LHCN-M2 (cell line): ENCODE data around the gene PPP1R1B. TPM values are rescaled to one million over a fixed set of nuclear protein-coding genes. Genes with fewer than 3 reads are reported as not detected.

Experiments
- DNase-seq: peaks from one replicate; pipeline ENCODE4 v3.0.0-alpha.2; 2012; ENCODE audit warnings: low read depth
- total RNA-seq: library from RNA; depleted of rRNA; stranded (reverse); fragments of >200 nt; gene quantifications from 2 replicates; pipeline ENCODE4 v1.2.3, GENCODE V29; 2014

Gene PPP1R1B
- total RNA-seq, 1 experiment from 2014 or later, result not detected

- no peak for DNase-seq
These were observed 26.0 kb downstream of the PPP1R1B start for GRCh38 chr17:39652587-39653315.

- no peak for DNase-seq
These were observed 26.5 kb downstream of the PPP1R1B start for GRCh38 chr17:39653316-39653661.

- peak; percentile 53 for DNase-seq
These were observed 27.0 kb downstream of the PPP1R1B start for GRCh38 chr17:39653662-39654331.

GRCh38 chr17:39655105-39655504 lies 28.4 kb downstream of the PPP1R1B start:
- DNase-seq, result no peak

- DNase-seq, result no peak
These were observed 31.6 kb downstream of the PPP1R1B start for GRCh38 chr17:39658346-39658745.

GRCh38 chr17:39658760-39659159 lies 32.0 kb downstream of the PPP1R1B start:
- DNase-seq, result no peak

GRCh38 chr17:39659279-39660010 lies 32.7 kb downstream of the PPP1R1B start:
- DNase-seq, result no peak

GRCh38 chr17:39660011-39660360 lies 33.2 kb downstream of the PPP1R1B start:
- DNase-seq, result no peak

GRCh38 chr17:39660397-39661385 lies 33.9 kb downstream of the PPP1R1B start:
- no peak for DNase-seq

- DNase-seq, result no peak
These were observed 35.2 kb downstream of the PPP1R1B start for GRCh38 chr17:39661744-39662541.

- DNase-seq, result no peak
These were observed 36.0 kb downstream of the PPP1R1B start for GRCh38 chr17:39662551-39663339.

GRCh38 chr17:39663340-39663687 lies 36.6 kb downstream of the PPP1R1B start:
- no peak for DNase-seq

GRCh38 chr17:39663688-39664580 lies 37.2 kb downstream of the PPP1R1B start:
- DNase-seq, result no peak

- no peak for DNase-seq
These were observed 38.1 kb downstream of the PPP1R1B start, which contains the start of gene TCAP for GRCh38 chr17:39664581-39665561. TSS of gene TCAP (plus strand) at chr17:39665349. CDS start at chr17:39665360, 11 bp downstream.

GRCh38 chr17:39665642-39666224 lies 39.0 kb downstream of the PPP1R1B start:
- DNase-seq, result peak; percentile 58

GRCh38 chr17:39666231-39666600 lies 39.5 kb downstream of the PPP1R1B start:
- DNase-seq, result no peak

GRCh38 chr17:39666601-39667261 lies 40.0 kb downstream of the PPP1R1B start:
- DNase-seq, result peak; percentile 85
